Cardiac fibroblast (primary cell): ENCODE measurements around the gene BBS9.
"Not testable (repeated sequence)": the region's sequence is repeated elsewhere in the genome, so short reads cannot be mapped to it uniquely, and the experiment has no call there.

ENCODE experiments used
- DNase-seq, 2 donors: peaks; one replicate each; pipeline versions ENCODE4 v3.0.0 to v3.0.0-alpha.2; 2010; ENCODE audit warnings: low read depth in 2 of 2
- H3K4me3 ChIP-seq, 2 donors: replicated peaks in 1 of 2; 1 replicate in 1 of 2; 2 replicates in 1 of 2; pipeline ENCODE4 v1.5.1; 2011; ENCODE audit warnings: low read depth in 2 of 2, low read length in 2 of 2, mild to moderate bottlenecking in 2 of 2, moderate library complexity in 1 of 2
- TF ChIP-seq, protein P1 (sequence below): IDR thresholded peaks from one replicate; pipeline ENCODE4 v1.5.1; 2011; ENCODE audit warnings: low read depth, mild to moderate bottlenecking, low read length, inconsistent platforms

The BBS9 gene

DNA sequence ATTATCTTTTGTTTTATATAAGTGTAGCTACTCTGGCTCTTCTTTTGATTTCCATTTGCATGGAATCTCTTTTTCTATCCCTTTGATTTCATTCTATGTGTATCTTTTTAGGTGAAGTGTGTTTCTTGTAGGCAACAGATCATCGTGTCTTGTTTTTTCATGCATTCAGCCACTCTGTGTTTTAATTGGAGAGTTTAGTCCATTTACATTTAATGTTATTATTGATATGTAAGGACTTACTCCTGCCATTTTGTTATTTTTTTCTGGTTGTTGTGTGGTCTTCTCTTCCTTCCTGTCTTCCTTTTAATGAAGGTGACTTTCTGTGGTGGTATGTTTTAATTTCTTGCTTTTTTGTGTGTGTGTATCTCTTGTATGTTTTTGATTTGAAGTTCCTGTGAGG, 81.6 kb downstream of the BBS9 start:
- no peak overlapping the region for H3K4me3 ChIP-seq
- TF ChIP-seq, protein P1, sequence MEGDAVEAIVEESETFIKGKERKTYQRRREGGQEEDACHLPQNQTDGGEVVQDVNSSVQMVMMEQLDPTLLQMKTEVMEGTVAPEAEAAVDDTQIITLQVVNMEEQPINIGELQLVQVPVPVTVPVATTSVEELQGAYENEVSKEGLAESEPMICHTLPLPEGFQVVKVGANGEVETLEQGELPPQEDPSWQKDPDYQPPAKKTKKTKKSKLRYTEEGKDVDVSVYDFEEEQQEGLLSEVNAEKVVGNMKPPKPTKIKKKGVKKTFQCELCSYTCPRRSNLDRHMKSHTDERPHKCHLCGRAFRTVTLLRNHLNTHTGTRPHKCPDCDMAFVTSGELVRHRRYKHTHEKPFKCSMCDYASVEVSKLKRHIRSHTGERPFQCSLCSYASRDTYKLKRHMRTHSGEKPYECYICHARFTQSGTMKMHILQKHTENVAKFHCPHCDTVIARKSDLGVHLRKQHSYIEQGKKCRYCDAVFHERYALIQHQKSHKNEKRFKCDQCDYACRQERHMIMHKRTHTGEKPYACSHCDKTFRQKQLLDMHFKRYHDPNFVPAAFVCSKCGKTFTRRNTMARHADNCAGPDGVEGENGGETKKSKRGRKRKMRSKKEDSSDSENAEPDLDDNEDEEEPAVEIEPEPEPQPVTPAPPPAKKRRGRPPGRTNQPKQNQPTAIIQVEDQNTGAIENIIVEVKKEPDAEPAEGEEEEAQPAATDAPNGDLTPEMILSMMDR, result no peak
- no peak for DNase-seq

DNA sequence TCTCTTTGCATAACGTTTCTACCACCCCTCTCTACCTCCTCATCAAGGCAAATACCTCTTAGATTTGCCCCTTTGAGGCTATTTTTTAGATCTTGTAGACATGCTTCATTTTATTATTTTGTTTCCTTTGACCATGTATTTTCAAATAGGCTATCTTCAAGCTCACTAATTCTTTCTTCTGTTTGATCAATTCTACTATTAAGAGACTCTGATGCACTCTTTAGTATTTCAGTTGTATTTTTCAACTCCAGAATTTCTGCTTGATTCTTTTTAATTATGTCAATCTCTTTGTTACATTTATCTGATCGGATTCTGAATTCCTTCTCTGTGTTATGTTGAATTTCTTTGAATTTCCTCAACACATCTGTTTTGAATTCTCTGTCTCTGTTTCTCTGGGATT, 82.8 kb downstream of the BBS9 start:
- no peak for DNase-seq
- TF ChIP-seq, protein P1, result no peak
- no peak overlapping the region for H3K4me3 ChIP-seq

DNA sequence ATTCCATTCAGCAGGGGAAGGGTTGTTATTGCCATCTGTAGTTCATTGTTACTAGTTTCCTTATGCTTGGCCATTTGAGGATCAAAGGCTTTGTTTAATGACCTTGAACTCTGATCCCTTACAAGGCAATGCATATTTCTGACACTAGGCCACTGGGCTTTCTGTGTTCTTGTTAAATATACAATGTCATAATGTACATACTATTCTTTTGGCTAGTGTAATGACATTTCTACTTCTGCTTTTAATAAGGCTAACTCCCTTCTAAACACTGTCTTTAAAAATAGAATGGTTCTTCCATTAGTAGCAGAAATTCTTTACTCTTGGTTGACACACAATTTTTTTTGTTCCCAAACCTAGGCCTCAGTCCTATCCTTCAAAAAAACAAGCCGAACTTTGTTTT, 86.6 kb downstream of the BBS9 start:
- no peak overlapping the region for H3K4me3 ChIP-seq
- no peak for DNase-seq
- TF ChIP-seq, protein P1, result no peak

DNA sequence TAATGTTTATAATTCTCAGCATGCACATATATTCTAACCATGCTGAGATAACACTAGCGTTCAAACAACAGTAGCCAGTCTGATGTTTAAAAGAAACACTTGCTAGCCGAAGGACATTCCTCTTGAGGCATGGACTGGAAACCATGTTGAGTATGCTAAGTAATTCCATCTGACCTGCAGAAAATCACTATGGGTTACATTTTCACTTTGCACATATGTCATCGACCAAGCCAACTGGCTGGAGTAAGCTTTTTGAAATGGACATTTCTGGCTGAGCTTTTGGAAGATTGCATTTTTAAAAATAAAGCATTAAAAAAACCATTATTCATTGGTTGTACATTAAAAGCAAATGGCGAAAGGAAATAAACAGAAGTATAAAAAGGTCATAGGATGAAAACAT, 88.2 kb downstream of the BBS9 start:
- H3K4me3 ChIP-seq, result no peak overlapping the region
- TF ChIP-seq, protein P1, result no peak
- no peak for DNase-seq

DNA sequence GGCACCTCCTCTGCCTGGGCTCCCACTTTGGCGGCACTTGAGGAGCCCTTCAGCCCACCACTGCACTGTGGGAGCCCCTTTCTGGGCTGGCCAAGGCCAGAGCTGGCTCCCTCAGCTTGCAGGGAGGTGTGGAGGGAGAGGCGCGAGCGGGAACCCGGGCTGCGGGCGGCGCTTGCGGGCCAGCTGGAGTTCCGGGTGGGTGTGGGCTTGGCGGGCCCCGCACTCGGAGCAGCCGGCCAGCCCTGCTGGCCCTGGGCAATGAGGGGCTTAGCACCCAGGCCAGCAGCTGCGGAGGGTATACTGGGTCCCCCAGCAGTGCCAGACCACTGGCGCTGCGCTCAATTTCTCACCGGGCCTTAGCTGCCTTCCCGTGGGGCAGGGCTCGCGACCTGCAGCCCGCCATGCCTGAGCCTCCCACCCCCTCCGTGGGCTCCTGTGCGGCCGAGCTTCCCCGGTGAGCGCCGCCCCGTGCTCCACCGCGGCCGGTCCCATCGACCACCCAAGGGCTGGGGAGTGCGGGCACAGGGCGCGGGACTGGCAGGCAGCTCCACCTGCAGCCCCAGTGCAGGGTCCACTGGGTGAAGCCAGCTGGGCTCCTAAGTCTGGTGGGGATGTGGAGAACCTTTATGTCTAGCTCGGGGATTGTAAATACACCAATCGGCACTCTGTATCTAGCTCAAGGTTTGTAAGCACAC, 89.6 kb downstream of the BBS9 start:
- not testable (repeated sequence) for H3K4me3 ChIP-seq, DNase-seq

DNA sequence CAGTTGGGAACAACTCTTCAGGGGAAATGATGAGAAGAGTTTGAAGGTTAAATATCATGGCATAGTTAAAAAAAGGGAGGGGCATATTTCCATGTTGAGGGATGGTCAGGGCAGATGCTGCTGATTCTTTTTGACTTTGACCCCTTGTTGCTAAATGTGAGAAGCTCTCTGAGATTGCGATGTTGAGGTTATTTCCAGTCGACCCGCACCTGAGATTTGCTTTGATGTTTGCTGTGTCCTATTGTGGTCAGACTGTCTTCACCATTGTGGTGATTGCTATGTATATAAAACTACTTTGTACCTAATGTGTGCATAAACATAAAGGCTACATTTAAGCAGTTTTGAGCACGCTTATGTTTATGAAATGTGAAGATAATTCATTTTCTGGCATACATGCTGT, 90.9 kb downstream of the BBS9 start:
- TF ChIP-seq, protein P1, result no peak
- no peak for DNase-seq
- H3K4me3 ChIP-seq, result no peak overlapping the region

DNA sequence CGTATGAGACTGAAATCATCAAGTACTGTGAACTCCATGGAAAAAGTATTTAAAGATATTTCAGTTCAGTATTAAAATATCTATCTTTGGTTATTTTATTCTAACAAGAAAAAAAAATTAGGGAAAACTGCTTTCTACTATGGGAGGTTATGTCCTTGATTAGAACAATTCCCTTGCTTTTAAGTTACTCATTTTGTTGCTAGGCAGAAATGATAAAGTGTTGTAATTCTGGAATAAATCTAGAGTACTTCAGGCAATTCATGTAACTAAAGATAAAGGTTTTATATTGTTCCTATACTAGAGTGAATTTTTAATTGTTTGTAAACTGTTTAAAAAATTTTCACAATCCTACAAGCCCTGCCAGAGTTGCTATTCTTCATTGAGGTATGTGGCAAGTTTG, 92.0 kb downstream of the BBS9 start:
- TF ChIP-seq, protein P1, result no peak
- no peak overlapping the region for H3K4me3 ChIP-seq
- DNase-seq, result peak in 1 of 2 donors; percentile 12
